T-helper 2 cell treated with Interferon-gamma antibody and Interleukin-4, amounts not matched to agents 5 μg/mL and 100 μg/mL, for 36 hours (primary cell): ENCODE measurements around the gene VEZT.

Experiments used
- DNase-seq: peaks from one replicate; pipeline ENCODE4 v3.0.0; 2021; ENCODE audit warnings: low spot score
- H3K27ac Mint-ChIP-seq: one replicate; pipeline ENCODE4 v1.8.0; 2021; ENCODE audit warnings: mild to moderate bottlenecking, mixed read lengths
- H3K27me3 Mint-ChIP-seq: one replicate; pipeline ENCODE4 v1.8.0; 2021; ENCODE audit warnings: low read depth, mixed read lengths
- H3K36me3 Mint-ChIP-seq: one replicate; pipeline ENCODE4 v1.8.0; 2021; ENCODE audit warnings: low read depth, mixed read lengths
- H3K4me1 Mint-ChIP-seq: one replicate; pipeline ENCODE4 v1.8.0; 2021; ENCODE audit warnings: low read depth, mixed read lengths
- H3K4me3 Mint-ChIP-seq: one replicate; pipeline ENCODE4 v1.8.0; 2022; ENCODE audit warnings: mild to moderate bottlenecking, moderate library complexity, mixed read lengths
- H3K9me3 Mint-ChIP-seq: one replicate; pipeline ENCODE4 v1.8.0; 2021; ENCODE audit warnings: mixed read lengths

Gene VEZT

GRCh38 chr12:95265765-95266164 lies 48.2 kb downstream of the VEZT start:
- Mint-ChIP-seq H3K27me3 (no peaks in the 10 kb centered on the region), H3K36me3 (peaks cover 15% of the 10 kb centered on the region), H3K4me1 (no peaks in the 10 kb centered on the region), H3K27ac (no peak overlapping the region), H3K9me3 (no peaks in the 10 kb centered on the region), H3K4me3 (no peak overlapping the region)
- DNase-seq, result no peak

- no peak overlapping the region for H3K4me3 Mint-ChIP-seq
- H3K27ac Mint-ChIP-seq, result no peak overlapping the region
- no peaks in the 10 kb centered on the region for H3K9me3 Mint-ChIP-seq
- peaks cover 14% of the 10 kb centered on the region for H3K36me3 Mint-ChIP-seq
- H3K27me3 Mint-ChIP-seq, result no peaks in the 10 kb centered on the region
- no peak for DNase-seq
- H3K4me1 Mint-ChIP-seq, result no peaks in the 10 kb centered on the region
Observed at GRCh38 chr12:95266254-95266653, 48.6 kb downstream of the VEZT start.

GRCh38 chr12:95269892-95270291 lies 52.3 kb downstream of the VEZT start:
- no peaks in the 10 kb centered on the region for H3K4me1 Mint-ChIP-seq
- H3K27ac Mint-ChIP-seq, result no peak overlapping the region
- H3K27me3 Mint-ChIP-seq, result no peaks in the 10 kb centered on the region
- H3K36me3 Mint-ChIP-seq, result peaks cover 18% of the 10 kb centered on the region
- H3K4me3 Mint-ChIP-seq, result no peak overlapping the region
- H3K9me3 Mint-ChIP-seq, result no peaks in the 10 kb centered on the region
- DNase-seq, result no peak

GRCh38 chr12:95271465-95271864 lies 53.9 kb downstream of the VEZT start:
- H3K27ac Mint-ChIP-seq, result no peak overlapping the region
- peaks cover 18% of the 10 kb centered on the region for H3K36me3 Mint-ChIP-seq
- no peak for DNase-seq

GRCh38 chr12:95277139-95277538 lies 59.5 kb downstream of the VEZT start:
- Mint-ChIP-seq H3K9me3 (no peaks in the 10 kb centered on the region), H3K4me3 (no peak overlapping the region), H3K4me1 (peaks cover 8% of the 10 kb centered on the region), H3K27ac (no peak overlapping the region), H3K27me3 (no peaks in the 10 kb centered on the region), H3K36me3 (peaks cover 20% of the 10 kb centered on the region)
- no peak for DNase-seq

More at GRCh38 chr12:95271465-95271864, 53.9 kb downstream of the VEZT start:
- Mint-ChIP-seq H3K9me3 (no peaks in the 10 kb centered on the region), H3K27me3 (no peaks in the 10 kb centered on the region), H3K4me3 (no peak overlapping the region), H3K4me1 (no peaks in the 10 kb centered on the region)

- no peak for DNase-seq
- Mint-ChIP-seq H3K36me3 (peaks cover 27% of the 10 kb centered on the region), H3K9me3 (no peaks in the 10 kb centered on the region), H3K27ac (no peak overlapping the region), H3K4me3 (no peak overlapping the region), H3K4me1 (peaks cover 8% of the 10 kb centered on the region), H3K27me3 (no peaks in the 10 kb centered on the region)
Observed at GRCh38 chr12:95279856-95280255, 62.2 kb downstream of the VEZT start.

GRCh38 chr12:95282266-95282665 lies 64.7 kb downstream of the VEZT start:
- Mint-ChIP-seq H3K4me3 (no peak overlapping the region), H3K9me3 (no peaks in the 10 kb centered on the region), H3K36me3 (peaks cover 23% of the 10 kb centered on the region), H3K27me3 (no peaks in the 10 kb centered on the region), H3K4me1 (peaks cover 8% of the 10 kb centered on the region), H3K27ac (no peak overlapping the region)
- no peak for DNase-seq

GRCh38 chr12:95283371-95283770 lies 65.8 kb downstream of the VEZT start:
- no peak for DNase-seq
- Mint-ChIP-seq H3K27ac (no peak overlapping the region), H3K27me3 (no peaks in the 10 kb centered on the region), H3K9me3 (no peaks in the 10 kb centered on the region), H3K4me3 (no peak overlapping the region), H3K36me3 (peaks cover 23% of the 10 kb centered on the region), H3K4me1 (peaks cover 8% of the 10 kb centered on the region)

GRCh38 chr12:95286713-95287112 lies 69.1 kb downstream of the VEZT start:
- no peaks in the 10 kb centered on the region for H3K9me3 Mint-ChIP-seq
- H3K4me3 Mint-ChIP-seq, result no peak overlapping the region
- no peaks in the 10 kb centered on the region for H3K4me1 Mint-ChIP-seq
- peaks cover 25% of the 10 kb centered on the region for H3K36me3 Mint-ChIP-seq
- H3K27ac Mint-ChIP-seq, result no peak overlapping the region
- no peaks in the 10 kb centered on the region for H3K27me3 Mint-ChIP-seq
- no peak for DNase-seq

GRCh38 chr12:95291501-95291900 lies 73.9 kb downstream of the VEZT start:
- Mint-ChIP-seq H3K27me3 (no peaks in the 10 kb centered on the region), H3K4me1 (no peaks in the 10 kb centered on the region), H3K27ac (no peak overlapping the region), H3K9me3 (no peaks in the 10 kb centered on the region), H3K36me3 (peaks cover 16% of the 10 kb centered on the region), H3K4me3 (no peak overlapping the region)
- no peak for DNase-seq

GRCh38 chr12:95298916-95299315 lies 81.3 kb downstream of the VEZT start:
- no peak overlapping the region for H3K27ac Mint-ChIP-seq
- no peak overlapping the region for H3K4me3 Mint-ChIP-seq
- H3K9me3 Mint-ChIP-seq, result no peaks in the 10 kb centered on the region
- H3K36me3 Mint-ChIP-seq, result peaks cover 20% of the 10 kb centered on the region
- peaks cover 3% of the 10 kb centered on the region for H3K4me1 Mint-ChIP-seq
- no peaks in the 10 kb centered on the region for H3K27me3 Mint-ChIP-seq
- no peak for DNase-seq

GRCh38 chr12:95300286-95300685 lies 82.7 kb downstream of the VEZT start:
- no peak overlapping the region for H3K27ac Mint-ChIP-seq
- H3K27me3 Mint-ChIP-seq, result no peaks in the 10 kb centered on the region
- no peak overlapping the region for H3K4me3 Mint-ChIP-seq
- H3K4me1 Mint-ChIP-seq, result peaks cover 3% of the 10 kb centered on the region
- H3K36me3 Mint-ChIP-seq, result peaks cover 20% of the 10 kb centered on the region
- DNase-seq, result no peak
- no peaks in the 10 kb centered on the region for H3K9me3 Mint-ChIP-seq

- Mint-ChIP-seq H3K9me3 (no peaks in the 10 kb centered on the region), H3K27me3 (no peaks in the 10 kb centered on the region), H3K4me3 (no peak overlapping the region), H3K27ac (no peak overlapping the region), H3K4me1 (peaks cover 3% of the 10 kb centered on the region), H3K36me3 (peaks cover 6% of the 10 kb centered on the region)
- DNase-seq, result no peak
Observed at GRCh38 chr12:95303476-95303875, 85.9 kb downstream of the VEZT start.

GRCh38 chr12:95304673-95305198 lies 87.1 kb downstream of the VEZT start:
- Mint-ChIP-seq H3K4me1 (peaks cover 3% of the 10 kb centered on the region), H3K27ac (no peak overlapping the region), H3K36me3 (peaks cover 8% of the 10 kb centered on the region), H3K4me3 (no peak overlapping the region), H3K9me3 (no peaks in the 10 kb centered on the region), H3K27me3 (no peaks in the 10 kb centered on the region)
- no peak for DNase-seq

- no peaks in the 10 kb centered on the region for H3K9me3 Mint-ChIP-seq
- peaks cover 4% of the 10 kb centered on the region for H3K36me3 Mint-ChIP-seq
- peaks cover 3% of the 10 kb centered on the region for H3K27me3 Mint-ChIP-seq
- no peak overlapping the region for H3K4me3 Mint-ChIP-seq
- no peaks in the 10 kb centered on the region for H3K4me1 Mint-ChIP-seq
- no peak for DNase-seq
- H3K27ac Mint-ChIP-seq, result no peak overlapping the region
Observed at GRCh38 chr12:95312656-95313055, 95.0 kb downstream of the VEZT start.
